GM21515 (cell line): ENCODE measurements around the gene GPANK1.
"Not testable (repeated sequence)": the region's sequence is repeated elsewhere in the genome, so short reads cannot be mapped to it uniquely, and the experiment has no call there.

Experiments used
- ATAC-seq: cut with Tn5 transposase; IDR thresholded peaks from one replicate; pipeline ENCODE4 v1.9.1; 2021; ENCODE audit not compliant: unreplicated experiment

GPANK1 gene

GRCh38 chr6:31664790-31665500, at the start of gene GPANK1:
TSS of gene GPANK1 (minus strand) at chr6:31664997. CDS start at chr6:31664478, 519 bp downstream.
- peak; percentile 25 for ATAC-seq

- no peak for ATAC-seq
Observed at GRCh38 chr6:31713991-31714684, 49.3 kb upstream of the GPANK1 start.

DNA sequence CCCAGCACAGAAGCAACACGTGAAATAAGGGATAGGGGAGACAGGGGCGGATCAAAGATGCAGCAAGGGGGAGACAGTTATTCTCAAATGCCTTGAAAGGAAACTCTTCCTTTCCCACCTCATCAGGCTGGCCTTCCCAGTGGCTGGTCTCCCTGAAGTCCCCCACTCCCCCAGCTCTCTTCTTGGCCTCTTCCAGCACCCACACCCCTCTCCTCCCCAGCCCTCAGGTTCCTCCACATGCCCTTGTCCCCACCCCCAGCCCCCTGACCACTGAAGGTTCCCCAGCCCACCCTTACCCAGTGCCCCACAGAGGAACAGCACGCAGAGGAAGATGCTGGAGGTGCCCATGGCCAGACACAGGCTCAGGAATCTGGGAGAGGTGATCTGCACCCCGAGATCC, 48.7 kb upstream of the GPANK1 start:
- no peak for ATAC-seq

DNA sequence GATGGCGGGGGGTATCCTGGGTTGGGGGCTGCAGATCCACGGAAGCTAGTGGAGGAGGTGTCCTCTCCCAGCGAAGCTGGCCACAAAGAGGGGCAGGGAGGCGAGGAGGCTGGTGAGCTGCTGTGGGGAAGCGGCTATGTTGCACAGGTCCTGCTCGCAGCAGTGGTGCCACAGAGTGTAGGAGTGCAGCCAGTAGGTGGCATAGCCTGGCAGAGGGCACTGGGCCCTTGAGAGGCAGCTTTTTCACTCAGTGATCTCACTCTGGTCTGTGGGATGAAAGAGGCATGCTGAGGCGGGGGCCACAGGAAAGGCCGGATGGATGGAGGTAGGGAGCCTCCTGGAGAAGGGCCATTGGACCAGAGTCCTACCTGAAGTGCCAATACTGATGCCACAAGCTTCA, 47.5 kb upstream of the GPANK1 start:
- ATAC-seq, result no peak

DNA sequence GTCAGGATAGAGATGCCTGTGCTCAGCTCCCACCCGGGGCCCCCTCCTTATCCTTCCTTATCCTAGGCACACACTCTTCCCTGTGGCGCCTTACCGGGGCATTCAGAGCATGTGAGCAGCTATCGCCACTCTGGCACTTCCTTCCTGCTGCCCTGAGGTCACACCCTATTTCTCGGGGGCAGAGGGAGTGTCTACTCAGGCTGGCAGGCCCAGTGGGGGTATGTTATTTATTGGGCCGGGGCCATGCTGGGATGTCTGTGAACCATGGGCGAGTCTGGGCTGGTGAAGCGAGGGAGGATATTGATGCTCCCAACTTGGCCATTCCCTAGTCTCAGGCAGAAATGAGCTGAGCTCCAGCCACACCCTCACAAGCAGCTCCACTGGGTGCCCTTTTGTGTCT, 46.4 kb upstream of the GPANK1 start:
- ATAC-seq, result no peak

GRCh38 chr6:31710523-31711219, 45.9 kb upstream of the GPANK1 start:
- ATAC-seq, result no peak

DNA sequence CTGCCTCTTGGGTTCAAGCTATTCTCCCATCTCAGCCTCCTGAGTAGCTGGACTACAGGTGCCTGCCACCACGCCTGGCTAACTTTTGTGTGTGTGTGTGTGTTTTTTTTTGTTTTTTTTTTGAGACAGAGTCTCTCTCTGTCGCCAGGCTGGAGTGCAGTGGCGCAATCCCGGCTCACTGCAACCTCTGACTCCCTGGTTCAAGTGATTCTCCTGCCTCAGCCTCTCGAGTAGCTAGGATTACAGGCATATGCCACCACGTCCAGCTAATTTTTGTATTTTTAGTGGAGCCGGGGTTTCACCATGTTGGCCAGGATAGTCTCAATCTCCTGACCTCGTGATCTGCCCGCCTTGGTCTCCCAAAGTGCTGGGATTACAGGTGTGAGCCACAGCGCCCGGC, 44.4 kb upstream of the GPANK1 start:
- not testable (repeated sequence) for ATAC-seq

- ATAC-seq, result no peak
Observed at GRCh38 chr6:31708224-31708623, 43.4 kb upstream of the GPANK1 start.

- ATAC-seq, result no peak
Observed at GRCh38 chr6:31707701-31708100, 42.9 kb upstream of the GPANK1 start.

DNA sequence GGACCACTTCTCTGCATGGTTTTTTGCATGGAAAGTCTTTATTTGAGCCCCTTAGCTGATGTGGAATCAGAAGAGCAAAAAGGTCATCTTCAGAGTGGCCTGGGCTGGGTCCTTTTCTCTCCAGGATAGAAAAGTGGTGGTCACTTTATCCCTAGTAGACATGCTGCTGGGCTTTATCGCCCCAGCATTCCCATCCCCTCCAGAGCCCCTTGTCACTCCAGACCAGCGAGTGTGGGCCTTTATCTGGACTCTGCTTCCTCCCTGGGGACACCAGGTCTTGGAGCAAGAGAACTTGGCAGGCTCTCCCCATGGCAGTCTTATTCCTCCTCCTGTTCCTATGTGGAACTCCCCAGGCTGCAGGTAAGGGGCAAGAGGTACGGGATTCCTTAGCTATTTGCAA, 41.8 kb upstream of the GPANK1 start, which contains the start of gene LY6G6F:
Gene LY6G6F (plus strand): TSS at position 268 of the 400 bp plus-strand sequence. CDS start 41 bp downstream, at position 309.
- no peak for ATAC-seq

- ATAC-seq, result no peak
Observed at GRCh38 chr6:31705931-31706330, 41.1 kb upstream of the GPANK1 start.

GRCh38 chr6:31702819-31703716, 38.3 kb upstream of the GPANK1 start, which contains the start of gene ABHD16A:
TSS of gene ABHD16A (minus strand) at chr6:31703324. CDS start at chr6:31703281, 43 bp downstream.
- ATAC-seq, result peak; percentile 71

GRCh38 chr6:31702405-31702818, 37.6 kb upstream of the GPANK1 start:
- ATAC-seq, result no peak

- no peak for ATAC-seq
Observed at GRCh38 chr6:31701666-31702404, 37.0 kb upstream of the GPANK1 start.

DNA sequence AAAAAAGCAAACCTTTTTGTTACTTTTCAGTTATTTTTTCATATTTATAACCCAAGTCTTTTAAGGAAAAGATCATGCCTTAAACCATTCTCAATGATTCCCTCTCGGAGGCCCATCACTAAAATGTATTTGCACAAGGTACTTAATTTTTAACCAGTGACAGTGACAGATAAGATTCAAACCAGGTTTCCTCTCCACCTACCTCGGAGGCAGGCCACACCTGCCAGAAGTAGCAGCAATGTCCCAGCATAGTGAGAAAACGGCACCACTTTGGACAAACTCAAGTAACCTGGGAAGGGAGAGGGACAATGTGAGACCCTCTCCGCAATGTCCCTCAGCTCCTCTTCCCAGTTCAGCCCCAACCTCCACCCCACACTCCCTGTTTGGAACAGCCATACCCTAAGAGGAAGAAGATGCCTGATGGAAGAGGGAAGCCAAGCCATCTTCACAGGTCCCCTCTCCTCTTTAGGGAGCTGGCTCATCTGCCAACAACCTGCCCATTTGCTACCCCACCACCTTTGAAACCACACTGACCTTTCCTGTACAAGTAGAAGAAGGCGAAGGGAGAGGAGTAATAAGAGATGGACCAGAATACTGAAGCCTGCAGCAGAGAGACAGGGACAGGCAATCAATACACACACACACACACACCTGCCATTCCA, 36.1 kb upstream of the GPANK1 start:
- ATAC-seq, result no peak

DNA sequence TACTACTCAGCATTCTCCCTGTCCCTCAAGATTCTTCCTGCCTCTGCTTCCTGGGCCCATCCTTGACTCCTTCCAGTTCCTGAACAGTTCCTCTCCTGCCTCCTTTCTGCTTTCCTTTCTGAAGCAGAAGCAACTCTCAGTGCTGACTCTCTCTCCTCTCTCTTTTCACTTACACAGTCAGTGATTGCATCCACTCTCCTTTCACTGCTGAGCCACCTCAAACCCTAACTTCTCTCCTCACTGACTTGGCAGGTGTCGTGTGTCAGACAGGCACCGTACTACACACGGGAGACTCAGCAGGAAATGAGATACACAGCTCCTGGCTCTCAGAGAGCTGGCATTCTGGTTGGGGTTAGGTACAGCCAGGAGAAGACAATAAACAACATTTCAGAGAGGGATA, 32.8 kb upstream of the GPANK1 start:
- no peak for ATAC-seq

DNA sequence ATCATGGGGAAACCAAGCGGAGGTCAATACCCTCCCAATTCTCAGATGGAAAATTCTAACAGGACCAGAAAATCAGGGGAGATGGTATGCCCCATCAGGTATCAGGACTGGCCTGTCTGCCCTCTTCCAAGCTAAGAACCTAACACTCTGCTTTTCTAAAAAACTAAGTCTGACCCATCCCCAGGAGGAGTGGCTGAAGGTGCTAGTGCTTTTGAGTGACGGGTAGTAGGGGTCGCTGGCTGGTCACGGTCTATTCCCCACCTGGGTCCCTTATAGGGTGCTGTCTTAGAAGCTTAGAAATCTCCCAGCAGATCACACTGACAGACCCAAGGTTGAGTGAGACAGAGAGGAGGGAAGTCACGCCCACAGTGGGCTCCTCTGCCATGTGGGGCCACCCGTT, 28.7 kb upstream of the GPANK1 start:
- no peak for ATAC-seq

DNA sequence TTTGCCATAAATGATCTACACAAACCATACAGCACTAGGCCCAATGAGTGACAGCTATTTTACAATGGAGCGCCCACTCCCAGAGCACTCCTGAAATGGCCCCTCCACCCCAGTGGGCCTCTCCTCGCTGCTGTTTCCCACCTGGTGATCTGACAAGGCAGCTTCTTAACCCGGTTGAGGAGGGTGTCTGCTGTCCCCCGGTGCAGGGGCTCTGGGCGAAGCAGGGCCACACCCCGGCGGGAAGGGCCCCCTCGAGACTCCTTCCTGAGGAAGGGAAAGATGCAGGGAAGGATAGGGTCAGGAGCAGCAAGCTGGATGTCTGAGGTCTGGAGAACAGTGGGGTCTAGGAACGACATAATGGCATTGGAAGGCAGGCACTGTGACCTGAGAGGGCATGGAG, 28.1 kb upstream of the GPANK1 start:
- no peak for ATAC-seq

- ATAC-seq, result no peak
Observed at GRCh38 chr6:31692353-31692752, 27.6 kb upstream of the GPANK1 start.
